ENCODE measurements around the gene PPL. TPM values are rescaled to one million over a fixed set of nuclear protein-coding genes. Genes with fewer than 3 reads are reported as not detected.
"Not testable (repeated sequence)": the region's sequence is repeated elsewhere in the genome, so short reads cannot be mapped to it uniquely, and the experiment has no call there.

The PPL gene
- total RNA-seq, 1 donor from 2014 or later: 69.8 TPM

DNA sequence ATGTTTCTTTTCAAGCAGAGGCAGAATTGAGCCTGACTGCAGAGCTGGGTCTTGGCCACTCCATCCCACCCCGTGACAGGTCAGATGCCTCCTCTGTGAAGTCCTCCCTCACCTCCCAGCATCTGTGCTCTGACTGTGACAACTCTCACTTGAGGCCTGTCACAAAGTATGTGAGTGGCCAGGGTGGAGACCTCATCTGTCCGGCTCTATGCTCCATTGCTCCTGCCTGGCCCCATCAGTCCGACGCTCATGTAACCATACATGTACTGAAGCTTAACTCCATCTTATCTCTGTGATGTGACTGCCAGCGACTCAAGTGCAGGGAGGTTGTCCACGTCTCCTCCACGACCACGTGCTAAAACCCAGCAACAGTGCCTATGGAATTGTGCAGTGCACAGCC, 3.5 kb downstream of the PPL start:
- DNase-seq: no peak

DNA sequence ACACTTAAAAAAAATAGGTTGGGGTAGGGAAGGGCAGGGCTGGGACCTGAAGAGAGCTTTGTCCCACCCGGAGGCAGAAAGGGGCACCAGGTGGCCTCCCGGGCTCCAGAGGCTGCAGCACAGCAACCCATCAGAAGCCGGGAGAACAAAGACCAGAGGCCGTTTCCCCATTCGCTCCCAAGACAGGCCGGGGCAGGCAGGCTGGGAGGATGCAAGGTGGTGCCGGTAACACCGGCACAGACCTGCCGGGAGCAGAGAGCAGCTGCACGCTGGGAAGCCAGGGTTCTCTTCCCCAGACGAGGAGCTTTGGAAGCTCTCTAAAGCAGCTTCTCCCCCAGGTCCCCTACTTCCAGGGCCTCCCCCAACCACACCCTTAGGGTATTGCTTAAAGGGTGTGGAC, 5.6 kb downstream of the PPL start:
- no peak for DNase-seq

DNA sequence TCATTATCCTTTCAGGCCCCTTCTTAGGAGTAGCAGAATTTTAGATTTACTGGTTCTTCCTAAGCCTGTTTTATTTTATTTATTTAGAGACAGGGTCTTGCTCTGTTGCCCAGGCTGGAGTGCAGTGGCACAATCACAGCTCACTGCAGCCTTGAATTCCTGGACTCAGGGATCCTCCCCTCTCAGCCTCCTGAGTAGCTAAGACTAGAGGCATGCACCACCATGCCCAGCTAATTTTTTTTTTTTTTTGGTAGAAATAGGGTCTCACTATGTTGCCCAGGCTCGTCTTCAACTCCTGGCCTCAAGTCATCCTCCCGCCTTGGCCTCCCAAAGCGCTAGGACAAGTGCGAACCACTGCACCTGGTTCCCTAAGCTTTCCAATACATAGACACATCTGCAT, 7.3 kb downstream of the PPL start:
- not testable (repeated sequence) for DNase-seq

DNA sequence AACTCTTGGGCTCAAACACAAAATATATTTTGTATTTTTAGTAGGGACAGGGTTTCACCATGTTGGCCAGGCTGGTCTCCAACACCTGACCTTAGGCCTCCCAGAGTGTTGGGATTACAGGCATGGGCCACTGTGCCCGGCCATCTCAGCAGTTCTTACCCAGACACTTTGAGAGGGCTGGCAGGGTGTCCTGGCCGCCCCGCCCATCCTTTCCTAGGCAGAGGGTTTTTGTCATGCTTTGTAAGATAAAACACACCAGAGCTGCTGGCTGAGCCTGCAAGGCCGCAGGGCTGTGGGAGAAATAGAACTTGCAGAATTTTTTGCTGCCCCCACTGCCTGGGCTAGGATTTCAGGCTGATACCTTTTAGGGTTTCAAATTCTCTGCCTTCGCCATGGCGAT, 8.7 kb downstream of the PPL start:
- DNase-seq: no peak

DNA sequence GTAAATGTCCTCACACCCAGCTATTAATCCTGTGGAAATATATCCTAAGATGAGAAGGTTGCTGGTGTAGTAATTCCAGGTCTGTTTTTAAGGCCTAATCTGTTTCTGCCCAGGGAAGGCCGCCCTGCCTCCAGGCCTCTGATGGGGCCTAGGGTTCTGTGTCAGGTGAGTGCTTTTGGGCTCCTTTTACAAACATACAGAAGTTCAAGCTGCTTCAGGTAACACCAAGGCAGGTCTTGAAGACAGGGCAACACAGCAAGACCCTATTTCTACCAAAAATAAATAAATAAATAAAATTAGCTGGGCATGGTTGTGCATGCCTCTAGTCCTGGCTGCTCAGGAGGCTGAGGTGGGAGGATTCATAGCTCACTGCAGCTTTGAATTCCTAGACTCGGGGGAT, 9.3 kb downstream of the PPL start:
- no peak for DNase-seq

DNA sequence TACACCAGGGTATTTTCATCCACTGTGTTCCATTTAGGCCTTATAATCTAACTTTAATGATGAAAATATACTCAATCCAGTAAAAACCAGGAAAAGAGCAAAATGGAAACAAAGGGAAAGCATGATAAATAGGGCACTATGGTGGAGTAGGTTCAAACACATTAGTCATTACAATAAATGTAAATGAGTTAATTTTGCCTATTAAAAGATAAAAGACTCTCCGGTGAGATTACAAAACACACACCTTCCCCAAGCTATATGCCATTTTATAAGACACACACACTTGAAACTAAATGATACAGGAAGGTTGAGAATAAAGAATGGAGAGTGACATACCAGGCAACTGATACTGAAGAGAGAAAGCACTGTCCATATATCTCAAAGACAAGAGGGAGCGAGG, 10.0 kb downstream of the PPL start:
- DNase-seq: no peak

DNA sequence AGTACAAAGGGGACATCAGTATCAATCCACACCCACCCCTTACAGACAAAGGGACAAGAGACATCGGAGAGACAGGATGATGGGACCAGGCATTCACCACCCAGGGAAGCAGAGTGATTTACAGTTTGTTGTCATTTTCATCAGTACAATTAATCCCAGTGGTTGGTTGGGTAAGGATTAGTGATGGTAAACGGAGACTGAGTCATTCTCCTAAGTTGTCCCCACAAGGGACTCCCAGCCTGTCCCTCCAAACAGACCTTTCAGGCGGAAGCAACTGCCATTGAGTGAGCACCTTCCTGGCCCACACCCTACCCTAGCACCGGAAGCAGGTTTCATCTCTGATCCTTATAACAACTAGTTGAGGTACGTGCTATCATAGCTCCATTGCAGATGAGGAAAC, 11.2 kb downstream of the PPL start:
- no peak for DNase-seq

DNA sequence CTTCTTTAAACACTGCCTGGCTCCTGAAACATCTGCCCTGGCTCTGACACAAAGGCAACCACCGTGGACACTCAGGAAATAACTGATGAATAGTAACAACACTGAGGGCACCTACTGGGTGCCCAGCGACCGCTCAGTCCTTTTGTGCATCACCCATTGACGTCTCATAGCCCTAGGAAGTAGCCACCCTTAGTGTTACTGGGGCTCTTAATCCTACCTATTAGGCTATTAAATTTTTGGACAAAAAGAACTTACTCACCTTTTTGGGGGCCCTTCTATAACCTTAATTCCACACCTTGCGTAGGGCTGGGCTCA, 11.7 kb downstream of the PPL start:
- DNase-seq: no peak

DNA sequence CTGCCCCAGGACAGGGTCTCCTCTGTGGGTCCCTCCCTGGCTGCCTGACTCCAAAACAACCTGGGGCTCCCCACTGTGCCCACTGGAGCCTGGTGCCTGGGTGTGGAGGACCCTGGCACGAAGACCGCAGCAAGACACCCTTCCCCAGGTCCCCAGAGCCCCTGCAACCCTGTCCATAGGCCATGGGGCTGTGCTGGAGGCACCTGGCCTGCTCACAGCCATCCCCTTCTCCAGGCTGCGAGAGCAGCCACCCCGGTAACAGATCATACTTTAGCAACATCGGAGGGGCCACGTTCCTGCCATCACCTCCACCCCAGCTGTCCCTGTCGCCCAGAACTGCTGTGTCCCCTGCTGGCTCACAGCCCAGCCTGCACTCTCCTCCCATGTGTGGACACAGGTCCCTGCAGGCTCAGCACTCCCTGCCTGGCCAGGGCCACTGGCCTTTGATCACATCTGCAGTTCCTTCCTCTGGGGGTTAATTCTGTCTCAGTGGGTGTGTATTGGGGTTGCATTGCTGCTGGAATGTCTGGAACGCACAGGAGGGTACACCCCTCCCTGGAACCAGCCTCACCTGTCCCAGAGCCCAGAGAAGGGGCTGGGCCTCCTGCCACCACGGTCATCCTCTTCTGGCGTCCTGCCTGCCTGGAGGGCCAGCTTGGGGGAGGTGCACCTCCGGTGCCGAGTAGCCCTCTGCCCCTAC, 12.2 kb downstream of the PPL start:
- DNase-seq: no peak

DNA sequence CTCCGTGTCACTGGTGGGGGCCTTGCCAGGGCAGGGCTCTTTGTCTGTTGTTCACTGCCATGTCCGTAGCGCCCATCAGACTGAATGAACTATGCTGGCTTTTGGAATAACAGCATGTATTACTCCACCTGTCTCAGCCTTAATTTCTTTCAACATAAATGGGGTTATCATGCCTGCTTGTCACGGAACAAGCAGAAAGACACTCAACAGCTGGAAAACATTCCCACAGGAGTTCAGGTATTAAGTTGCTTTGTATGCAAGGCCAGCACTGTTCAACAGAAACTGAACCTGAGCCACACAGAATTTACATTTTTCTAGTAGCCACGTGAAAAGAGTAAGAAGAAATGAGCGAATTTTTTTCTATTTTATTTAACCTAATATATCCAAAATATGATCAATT, 13.1 kb downstream of the PPL start:
- DNase-seq: no peak

DNA sequence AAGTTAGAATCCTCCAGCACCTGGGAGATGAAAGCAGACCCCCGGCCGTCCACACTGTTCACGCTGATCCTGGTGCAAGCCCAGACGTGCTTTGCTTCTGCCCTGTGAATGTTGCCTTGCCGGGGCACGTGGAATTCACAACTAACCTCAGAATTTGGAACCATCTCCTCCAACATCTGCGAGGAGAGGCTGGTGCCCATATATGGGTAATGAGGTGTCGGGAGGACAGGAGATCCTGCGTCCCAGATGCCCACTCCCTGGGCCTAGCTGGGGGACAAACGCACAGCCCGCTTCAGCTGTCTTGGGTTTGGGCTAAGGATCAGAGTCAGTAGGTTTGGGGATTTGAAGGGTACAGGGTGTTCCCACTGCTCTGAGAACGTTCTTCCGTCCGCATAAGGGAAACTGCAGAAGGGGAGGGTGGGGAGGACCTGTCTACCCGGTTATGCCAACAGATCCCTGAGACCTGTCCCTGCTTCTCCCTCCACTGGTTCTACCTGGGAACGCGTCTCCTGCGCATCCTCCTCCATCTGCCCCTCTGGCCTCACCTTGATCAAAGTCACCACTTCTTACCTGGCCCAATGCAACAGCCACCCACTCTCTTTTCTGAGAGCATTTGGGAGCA, 14.1 kb downstream of the PPL start:
- no peak for DNase-seq

DNA sequence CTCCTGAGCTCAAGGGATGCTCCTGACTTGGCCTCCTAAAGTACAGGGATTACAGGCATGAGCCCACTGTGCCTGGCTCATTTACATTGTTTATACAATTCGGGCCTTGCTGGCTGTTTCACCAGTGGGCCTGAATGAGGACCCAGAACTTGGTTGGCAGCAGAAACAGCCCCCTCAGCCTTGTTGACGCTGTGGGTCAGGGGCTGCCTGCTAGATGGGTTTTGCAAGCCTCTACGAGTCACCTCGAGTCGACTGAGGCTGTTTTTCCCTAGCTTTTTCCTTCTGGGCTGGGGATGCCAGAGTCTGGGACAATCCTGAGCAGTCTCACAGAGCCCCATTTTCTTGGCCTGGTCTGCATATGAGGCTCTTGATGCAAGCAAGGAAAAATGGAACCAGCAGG, 16.1 kb downstream of the PPL start:
- DNase-seq: no peak

DNA sequence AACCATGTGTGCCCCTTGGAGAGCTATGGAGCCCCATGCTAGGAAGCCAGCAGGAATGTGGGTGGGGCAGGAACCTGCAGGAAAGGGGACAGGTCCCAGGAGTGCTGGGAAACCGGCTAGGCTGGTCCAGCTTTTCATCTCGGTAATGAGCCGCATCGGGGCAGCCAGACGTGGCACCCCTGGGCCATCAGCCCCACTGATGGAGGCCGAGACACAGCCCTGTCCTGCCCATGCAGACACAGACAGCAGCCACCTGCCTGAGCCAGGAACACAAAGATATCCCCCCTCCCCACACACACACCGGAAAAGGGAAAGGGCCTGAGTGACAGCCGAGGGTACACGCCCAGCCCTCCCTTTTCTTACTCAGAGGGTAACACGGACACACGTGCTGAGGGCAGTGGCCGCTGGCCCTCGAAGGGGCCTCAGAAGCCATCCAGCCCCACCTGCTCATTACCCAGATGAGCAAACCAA, 18.1 kb downstream of the PPL start:
- no peak for DNase-seq

DNA sequence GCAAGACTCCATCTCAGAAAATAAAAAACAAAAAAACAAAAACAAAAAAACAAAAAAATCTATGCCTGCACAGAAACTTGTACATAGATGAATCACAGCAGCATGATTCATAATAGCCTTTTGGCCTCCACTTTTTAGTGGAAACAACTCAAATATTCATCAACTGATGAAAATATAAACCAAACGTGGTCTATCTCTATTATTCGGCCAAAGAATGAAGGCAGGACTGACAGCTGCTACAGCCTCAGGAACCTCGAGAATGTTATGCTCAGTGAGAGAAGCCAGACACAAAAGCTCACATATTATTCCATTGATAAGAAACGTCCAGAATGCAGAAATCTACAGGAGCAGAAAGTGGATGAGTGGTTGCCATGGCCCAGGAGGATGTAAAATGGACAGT, 19.8 kb downstream of the PPL start:
- no peak for DNase-seq

DNA sequence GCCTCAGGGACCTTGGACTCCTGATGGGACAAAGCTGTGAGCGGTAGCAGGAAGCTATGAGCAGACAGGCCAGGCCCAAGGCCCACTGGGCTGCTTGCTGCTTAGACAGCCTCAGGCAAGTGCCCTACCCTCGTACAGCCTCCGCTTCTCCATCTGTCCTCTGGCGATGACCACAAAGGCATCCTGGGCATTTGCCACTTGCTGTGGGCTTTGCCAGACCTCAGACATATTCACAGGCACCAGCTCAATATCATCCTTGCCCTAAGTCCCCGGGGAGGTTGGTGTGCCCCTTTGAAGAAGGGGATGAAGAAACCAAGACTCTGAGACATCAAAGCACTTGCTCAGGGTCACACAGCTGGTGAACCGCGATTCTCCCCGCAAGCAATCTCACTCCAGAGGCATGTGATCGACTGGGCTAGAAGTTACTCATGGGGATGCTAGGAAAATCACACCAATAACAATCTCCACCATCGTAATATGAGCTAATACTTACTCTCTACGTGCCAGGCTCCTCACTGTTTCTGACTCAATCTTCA, 21.7 kb downstream of the PPL start:
- DNase-seq: no peak

DNA sequence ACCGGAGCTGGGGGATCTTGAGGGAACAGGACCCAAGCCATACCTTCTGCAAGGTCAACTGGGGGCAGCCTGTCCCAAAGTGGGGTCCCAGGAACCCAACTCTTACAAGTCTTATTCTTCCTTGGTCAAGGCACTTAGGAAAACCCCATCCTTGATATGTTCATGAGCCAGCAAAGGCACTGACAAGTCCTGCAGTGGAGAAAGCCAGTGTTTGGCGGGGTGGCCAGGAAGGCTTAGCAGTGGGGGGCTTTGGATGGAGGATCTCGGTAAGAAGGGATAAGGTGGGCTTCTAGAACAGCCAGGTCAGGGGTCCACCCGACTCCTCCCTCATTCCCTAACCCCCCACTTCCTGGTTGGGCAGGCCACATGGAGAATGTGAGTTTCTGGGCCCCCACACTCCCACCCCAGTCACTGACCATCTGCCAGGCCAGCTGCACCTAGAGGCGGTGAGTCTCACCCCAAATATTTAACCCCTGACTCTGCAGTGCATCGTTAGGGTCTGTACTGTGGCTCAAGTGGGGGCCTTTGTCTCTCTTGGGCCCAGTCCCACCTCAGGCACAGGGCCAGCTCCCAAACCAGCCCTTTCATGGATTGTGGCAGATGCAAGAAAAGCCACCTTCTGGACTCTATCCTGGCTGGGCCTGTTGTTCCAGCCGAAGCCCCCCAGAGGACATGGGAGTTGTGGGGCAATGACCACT, 22.3 kb downstream of the PPL start:
- DNase-seq: no peak

DNA sequence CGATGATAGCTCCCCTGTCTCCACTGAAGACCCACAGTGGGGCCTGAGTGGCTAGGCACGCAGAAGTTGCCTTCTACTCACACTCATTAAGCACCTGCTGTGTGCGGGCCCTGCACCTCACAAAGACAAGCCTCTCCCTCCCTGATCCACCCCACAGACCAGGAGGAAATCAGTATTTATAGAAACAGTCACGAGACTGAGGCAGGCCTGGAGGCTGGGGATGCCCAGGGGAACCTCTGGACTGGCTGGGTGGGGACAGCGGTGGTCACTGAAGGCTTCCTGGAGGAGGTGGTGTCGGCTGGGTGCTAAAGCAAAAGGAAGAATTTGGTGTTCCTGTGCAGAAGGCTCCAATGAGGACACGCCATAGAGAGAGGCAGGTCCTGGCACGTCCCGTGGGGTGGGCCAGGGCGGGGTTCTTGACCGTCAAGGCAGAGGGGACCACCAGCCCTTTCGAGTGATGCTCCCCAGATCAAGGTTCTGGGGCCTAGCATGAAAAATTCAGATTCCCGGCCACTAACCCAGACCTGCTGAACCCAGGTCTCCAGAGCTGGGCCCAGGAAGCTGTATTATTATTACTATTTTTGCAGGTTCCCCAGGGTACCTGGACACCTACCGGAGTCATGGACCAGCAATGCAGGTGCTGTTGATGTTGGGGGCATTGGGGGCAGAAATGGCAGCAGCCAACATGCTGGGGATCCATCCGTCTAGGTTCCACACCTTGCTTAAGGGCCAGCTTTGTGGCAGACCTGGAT, 23.0 kb downstream of the PPL start:
- no peak for DNase-seq

DNA sequence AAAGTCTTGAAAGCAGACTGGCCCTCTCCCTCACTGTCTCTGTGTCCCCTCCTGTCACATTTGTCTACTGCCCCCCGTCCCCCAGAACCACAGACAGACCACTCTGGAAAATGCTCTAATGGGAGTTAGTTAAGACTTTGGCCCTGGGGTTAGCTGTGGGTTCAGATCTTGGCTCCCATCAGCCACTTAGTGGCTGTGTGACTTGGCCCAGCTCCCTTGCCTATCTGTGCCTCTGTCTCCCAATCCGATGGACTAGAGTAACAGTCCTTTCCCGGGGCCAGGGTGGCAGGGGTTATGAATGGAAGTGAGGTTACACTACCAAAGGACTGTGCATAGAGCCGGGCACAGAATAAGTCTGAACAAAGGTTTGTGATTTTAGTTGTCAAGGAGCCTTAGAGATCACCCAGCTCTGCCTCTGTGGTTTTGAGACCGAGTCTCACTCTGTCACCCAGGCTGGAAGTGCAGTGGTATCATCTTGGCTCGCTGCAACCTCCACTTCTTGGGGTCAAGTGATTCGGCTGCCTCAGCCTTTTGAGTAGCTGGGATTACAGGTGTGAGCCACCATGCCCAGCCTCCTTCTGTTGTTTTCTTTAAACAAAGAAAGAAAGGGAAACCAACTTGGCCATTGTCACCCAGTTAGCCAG, 23.7 kb downstream of the PPL start:
- no peak for DNase-seq

DNA sequence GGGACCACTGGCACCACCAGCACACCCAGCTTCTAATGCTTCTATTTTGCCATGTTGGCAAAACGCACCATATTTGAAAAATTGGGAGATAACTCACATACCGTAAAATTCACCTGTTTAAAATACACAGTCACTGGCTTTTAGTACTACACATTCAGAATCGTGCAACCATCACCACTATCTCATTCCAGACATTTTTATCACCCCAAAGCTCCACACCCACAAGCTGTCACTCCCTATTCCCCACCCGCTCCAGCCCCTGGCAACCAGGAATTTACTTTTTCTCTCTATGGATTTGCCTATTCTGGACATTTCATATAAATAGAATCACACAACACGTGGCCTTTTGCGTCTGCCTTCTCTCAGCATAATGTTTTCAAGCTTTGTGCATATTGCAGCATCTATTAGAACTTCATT, 25.0 kb downstream of the PPL start:
- DNase-seq: no peak

DNA sequence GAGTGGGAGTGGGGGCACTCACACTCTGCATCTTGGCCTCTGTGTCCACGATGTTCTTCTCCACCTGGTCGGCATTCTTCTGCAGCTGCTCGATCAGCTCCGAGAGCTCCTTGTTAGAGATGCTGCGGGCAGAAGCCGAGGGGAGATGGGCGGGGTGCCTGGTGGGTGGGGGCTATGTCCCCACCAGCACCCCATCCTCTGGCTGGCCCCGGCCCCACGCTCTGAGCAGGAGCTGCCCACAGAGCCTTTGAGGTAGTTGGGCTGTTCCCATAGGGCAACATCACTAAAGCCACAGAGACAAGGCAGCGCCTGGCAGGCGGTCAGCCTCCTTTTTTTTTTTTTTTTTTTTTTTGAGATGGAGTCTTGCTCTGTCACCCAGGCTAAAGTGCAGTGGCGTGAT, 26.1 kb downstream of the PPL start:
- no peak for DNase-seq

DNA sequence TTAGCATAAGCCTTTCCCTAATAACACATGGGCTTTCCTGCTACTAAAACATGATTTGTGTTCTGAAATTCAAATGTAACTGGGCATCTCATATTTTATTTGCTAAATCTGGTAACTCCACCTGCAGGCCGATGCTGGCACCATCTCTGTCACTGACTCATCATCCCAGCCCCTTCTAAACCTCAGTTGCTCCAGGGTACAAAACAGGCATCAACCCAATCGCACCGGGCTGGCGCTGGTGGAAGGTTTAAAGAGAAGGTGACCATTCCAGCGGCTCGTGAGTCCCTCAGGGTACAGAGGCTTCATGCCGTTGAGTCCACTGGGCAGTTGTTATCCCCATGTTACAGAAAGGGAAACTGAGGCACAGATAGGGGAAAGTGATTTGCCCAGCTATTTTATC, 27.1 kb downstream of the PPL start:
- DNase-seq: no peak

DNA sequence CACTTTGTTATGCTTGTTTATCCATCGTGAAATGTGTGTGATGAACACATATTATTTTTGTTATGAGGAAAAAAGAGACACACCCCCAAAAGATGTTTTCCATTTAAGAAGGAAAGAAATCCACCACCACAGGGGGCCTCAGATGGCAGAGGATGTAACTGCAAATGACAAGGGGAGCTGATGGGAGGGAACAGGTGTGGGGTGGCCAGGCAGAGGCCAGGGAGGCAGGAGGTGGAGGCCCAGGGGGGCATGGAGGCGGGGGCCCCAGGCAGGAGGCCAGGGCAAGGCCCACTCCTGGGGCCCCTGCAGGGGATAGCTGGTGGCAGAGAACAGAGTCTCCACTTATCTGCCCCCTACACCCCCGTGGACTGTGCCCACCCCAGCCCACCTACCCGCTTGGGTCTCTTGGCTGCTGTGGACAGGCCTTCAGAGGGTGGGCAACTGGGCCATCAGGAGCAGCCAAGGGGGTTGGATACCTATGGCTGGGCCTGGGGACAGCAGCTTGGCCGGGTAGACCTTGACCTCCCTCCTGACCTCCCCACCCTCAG, 28.0 kb downstream of the PPL start:
- DNase-seq: no peak

Data from skin of body (tissue), 2 donors.